WTC11 (cell line): ENCODE data around the gene ROPN1L. TPM values are rescaled to one million over a fixed set of nuclear protein-coding genes. Genes with fewer than 3 reads are reported as not detected.

ENCODE experiments used
- ATAC-seq: fragments of 200-7000 bp; cut with Tn5 transposase; 2 replicates; pipeline ENCODE4 v1.10.0; 2021; ENCODE audit warnings: mild to moderate bottlenecking, moderate library complexity
- CTCF ChIA-PET: fragments of 300-600 bp; sonication (Branson Sonifier 250); formaldehyde crosslinking; loops from one replicate; lab custom pipeline; 2021; ENCODE audit warnings: antibody characterized with exemption; lab: Charles Lee
- POLR2A ChIA-PET: fragments of 350-600 bp; sonication (Branson Sonifier 250); formaldehyde crosslinking; loops from one replicate; lab custom pipeline; 2021; ENCODE audit warnings: antibody characterized with exemption; lab: Charles Lee
- DNase-seq: peaks from one replicate; pipeline ENCODE4 v3.0.0; 2021; ENCODE audit warnings: low spot score
- H3K27ac Mint-ChIP-seq: 2 replicates; pipeline ENCODE4 v1.8.0; 2021; ENCODE audit warnings: mixed read lengths
- H3K27me3 Mint-ChIP-seq: 2 replicates; pipeline ENCODE4 v1.8.0; 2021; ENCODE audit warnings: low read depth, mild to moderate bottlenecking, moderate library complexity, mixed read lengths
- H3K36me3 Mint-ChIP-seq: 2 replicates; pipeline ENCODE4 v1.8.0; 2021; ENCODE audit warnings: mixed read lengths
- H3K4me1 Mint-ChIP-seq: 2 replicates; pipeline ENCODE4 v1.8.0; 2022; ENCODE audit warnings: mixed read lengths
- H3K4me3 Mint-ChIP-seq: 2 replicates; pipeline ENCODE4 v1.8.0; 2021; ENCODE audit warnings: mild to moderate bottlenecking, moderate library complexity, mixed read lengths
- H3K9me3 Mint-ChIP-seq: 2 replicates; pipeline ENCODE4 v1.8.0; 2021; ENCODE audit warnings: mixed read lengths
- AFF4 ChIP-seq: sonication (generic); formaldehyde crosslinking; IDR thresholded peaks from 2 replicates; pipeline ENCODE4 v1.8.1; 2023; ENCODE audit warnings: mild to moderate bottlenecking, missing genetic modification reagents, borderline replicate concordance
- ARID4B ChIP-seq: sonication (generic); formaldehyde crosslinking; IDR thresholded peaks from 2 replicates; pipeline ENCODE4 v1.8.0; 2023; ENCODE audit warnings: missing genetic modification reagents, mild to moderate bottlenecking, borderline replicate concordance
- ATF2 ChIP-seq: sonication (generic); formaldehyde crosslinking; IDR thresholded peaks from 2 replicates; pipeline ENCODE4 v1.8.1; 2022; ENCODE audit warnings: low read depth, missing genetic modification reagents, borderline replicate concordance
- ERG ChIP-seq: fragments of 250-450 bp; sonication (Bioruptor Pico); IDR thresholded peaks from 2 replicates; pipeline ENCODE4 v1.8.0; 2021; ENCODE audit warnings: mild to moderate bottlenecking
- FOXP4 ChIP-seq: sonication (generic); formaldehyde crosslinking; IDR thresholded peaks from 2 replicates; pipeline ENCODE4 v1.8.0; 2022; ENCODE audit warnings: mild to moderate bottlenecking, missing genetic modification reagents
- GABPB1 ChIP-seq: sonication (generic); formaldehyde crosslinking; IDR thresholded peaks from 2 replicates; pipeline ENCODE4 v1.8.1; 2023; ENCODE audit warnings: mild to moderate bottlenecking, missing genetic modification reagents
- HMGA2 ChIP-seq: fragments of 250-450 bp; sonication (Bioruptor Pico); IDR thresholded peaks from 2 replicates; pipeline ENCODE4 v1.4.0; 2021; ENCODE audit warnings: mild to moderate bottlenecking, moderate library complexity
- MYBL2 ChIP-seq: sonication (generic); formaldehyde crosslinking; IDR thresholded peaks from 2 replicates; pipeline ENCODE4 v1.8.1; 2023; ENCODE audit warnings: mild to moderate bottlenecking, moderate library complexity, missing genetic modification reagents
- NR3C1 ChIP-seq: sonication (generic); formaldehyde crosslinking; conservative IDR thresholded peaks from 2 replicates; pipeline ENCODE4 v1.8.1; 2023; ENCODE audit warnings: low read depth, mild to moderate bottlenecking, missing genetic modification reagents
- OVOL2 ChIP-seq: fragments of 250-450 bp; sonication (Bioruptor Pico); IDR thresholded peaks from 2 replicates; pipeline ENCODE4 v1.9.0; 2021; ENCODE audit warnings: mild to moderate bottlenecking, borderline replicate concordance
- RELA ChIP-seq: sonication (generic); formaldehyde crosslinking; IDR thresholded peaks from 2 replicates; pipeline ENCODE4 v1.8.1; 2022; ENCODE audit warnings: missing genetic modification reagents, mild to moderate bottlenecking, borderline replicate concordance
- SMAD3 ChIP-seq: sonication (generic); formaldehyde crosslinking; IDR thresholded peaks from 2 replicates; pipeline ENCODE4 v1.8.0; 2022; ENCODE audit warnings: missing genetic modification reagents, mild to moderate bottlenecking, borderline replicate concordance
- SOX15 ChIP-seq: fragments of 250-450 bp; sonication (Bioruptor Pico); IDR thresholded peaks from 2 replicates; pipeline ENCODE4 v1.9.0; 2021; ENCODE audit warnings: mild to moderate bottlenecking
- TCF7 ChIP-seq: sonication (generic); formaldehyde crosslinking; IDR thresholded peaks from 2 replicates; pipeline ENCODE4 v1.8.0; 2022; ENCODE audit warnings: mild to moderate bottlenecking, low read depth, missing genetic modification reagents, moderate library complexity
- TP53 ChIP-seq: sonication (generic); formaldehyde crosslinking; IDR thresholded peaks from 2 replicates; pipeline ENCODE4 v1.8.1; 2023; ENCODE audit warnings: mild to moderate bottlenecking, missing genetic modification reagents
- USF2 ChIP-seq: sonication (generic); formaldehyde crosslinking; IDR thresholded peaks from 2 replicates; pipeline ENCODE4 v1.8.1; 2023; ENCODE audit warnings: mild to moderate bottlenecking, missing genetic modification reagents, moderate library complexity
- ZMAT4 ChIP-seq: fragments of 250-450 bp; sonication (Bioruptor Pico); IDR thresholded peaks from 2 replicates; pipeline ENCODE4 v1.9.0; 2021; ENCODE audit warnings: mild to moderate bottlenecking
- ZNF121 ChIP-seq: sonication (generic); formaldehyde crosslinking; IDR thresholded peaks from 2 replicates; pipeline ENCODE4 v1.8.0; 2023; ENCODE audit warnings: missing genetic modification reagents
- ZNF423 ChIP-seq: fragments of 250-450 bp; sonication (Bioruptor Pico); IDR thresholded peaks from 2 replicates; pipeline ENCODE4 v2.1.2; 2022; ENCODE audit warnings: mild to moderate bottlenecking, moderate library complexity
- total RNA-seq: library from RNA; stranded (reverse); gene quantifications from 3 replicates; pipeline ENCODE4 v1.2.3, GENCODE V29; 2021

ROPN1L gene
- total RNA-seq, 1 experiment from 2014 or later = not detected

- H3K4me3 Mint-ChIP-seq = no peak overlapping the region
- no peaks in the 10 kb centered on the region for H3K36me3 Mint-ChIP-seq
- H3K9me3 Mint-ChIP-seq = peaks cover 4% of the 10 kb centered on the region
- ChIA-PET POLR2A (no interaction called here), CTCF (interaction anchor here (0.6 to 2.9 kb wide), 4 partner anchors 24 to 123 kb away, joined by 3 to 8 read pairs (median 3); no protein-coding TSS in a partner anchor)
- no peak overlapping the region for H3K27ac Mint-ChIP-seq
- no peak for DNase-seq
- no peaks in the 10 kb centered on the region for H3K27me3 Mint-ChIP-seq
- no peak for ATAC-seq
- H3K4me1 Mint-ChIP-seq = peaks cover 11% of the 10 kb centered on the region
- TF ChIP-seq HMGA2 (CRISPR knock-in tag) (no peak), OVOL2 (no peak), ATF2 (no peak), SOX15 (CRISPR knock-in tag) (no peak), GABPB1 (CRISPR knock-in tag) (0 out of 2 replicates have a peak, but pooled peaks have one; percentile 17)
Observed at GRCh38 chr5:10503997-10504793, 62.5 kb downstream of the ROPN1L start.

- Mint-ChIP-seq H3K4me1 (peaks cover 11% of the 10 kb centered on the region), H3K27ac (no peak overlapping the region), H3K9me3 (peaks cover 4% of the 10 kb centered on the region), H3K36me3 (no peaks in the 10 kb centered on the region), H3K27me3 (no peaks in the 10 kb centered on the region), H3K4me3 (no peak overlapping the region)
- ChIA-PET CTCF (no interaction called here), POLR2A (no interaction called here)
- ATAC-seq (no peak), DNase-seq (no peak)
- no peak for TF ChIP-seq SOX15 (CRISPR knock-in tag)
- TF ChIP-seq ARID4B = no peak
- TF ChIP-seq ZNF121 (CRISPR knock-in tag) = no peak
- no peak for TF ChIP-seq MYBL2 (CRISPR knock-in tag)
- no peak for TF ChIP-seq SMAD3 (CRISPR knock-in tag)
- TF ChIP-seq ERG = no peak
- no peak for TF ChIP-seq TP53
- no peak for TF ChIP-seq RELA (CRISPR knock-in tag)
- TF ChIP-seq ZMAT4 (CRISPR knock-in tag) = no peak
- no peak for TF ChIP-seq FOXP4 (CRISPR knock-in tag)
- TF ChIP-seq USF2 (CRISPR knock-in tag) = no peak
- no peak for TF ChIP-seq TCF7
- no peak for TF ChIP-seq NR3C1 (CRISPR knock-in tag)
- no peak for TF ChIP-seq AFF4
- no peak for TF ChIP-seq ZNF423 (CRISPR knock-in tag)
Observed at GRCh38 chr5:10505517-10506095, 63.9 kb downstream of the ROPN1L start.
